GM18867 (cell line): ENCODE results near the gene ELAVL4.

ENCODE experiments used
- ATAC-seq: cut with Tn5 transposase; IDR thresholded peaks from one replicate; pipeline ENCODE4 v1.9.1; 2021; ENCODE audit warnings: mild to moderate bottlenecking, moderate library complexity; ENCODE audit not compliant: unreplicated experiment

The ELAVL4 gene

GRCh38 chr1:50108497-50109059 is at the start of gene ELAVL4:
TSS of gene ELAVL4 (plus strand) at chr1:50108920. CDS start at chr1:50109190, 270 bp downstream.
- ATAC-seq = no peak

- ATAC-seq = no peak
These were observed 48.4 kb upstream of the ELAVL4 start for GRCh38 chr1:50060279-50060678.

GRCh38 chr1:50066806-50067205 is 41.9 kb upstream of the ELAVL4 start:
- ATAC-seq = no peak

- ATAC-seq = no peak
These were observed 33.8 kb upstream of the ELAVL4 start for GRCh38 chr1:50074931-50075330.

GRCh38 chr1:50077273-50077672 is 31.4 kb upstream of the ELAVL4 start:
- no peak for ATAC-seq

GRCh38 chr1:50080904-50081586 is 27.7 kb upstream of the ELAVL4 start:
- ATAC-seq = no peak

GRCh38 chr1:50084389-50084788 is 24.3 kb upstream of the ELAVL4 start:
- no peak for ATAC-seq

- ATAC-seq = no peak
These were observed 17.7 kb upstream of the ELAVL4 start for GRCh38 chr1:50091068-50091467.

GRCh38 chr1:50095716-50096115 is 13.0 kb upstream of the ELAVL4 start:
- ATAC-seq = no peak

GRCh38 chr1:50097021-50097679 is 11.6 kb upstream of the ELAVL4 start:
- ATAC-seq = no peak

GRCh38 chr1:50097791-50098190 is 10.9 kb upstream of the ELAVL4 start:
- ATAC-seq = no peak

GRCh38 chr1:50098591-50099021 is 10.1 kb upstream of the ELAVL4 start:
- no peak for ATAC-seq

- no peak for ATAC-seq
These were observed 9.1 kb upstream of the ELAVL4 start for GRCh38 chr1:50099654-50100053.

- no peak for ATAC-seq
These were observed 5.1 kb upstream of the ELAVL4 start for GRCh38 chr1:50103615-50104081.

- ATAC-seq = no peak
These were observed 3.3 kb upstream of the ELAVL4 start for GRCh38 chr1:50105433-50105832.

GRCh38 chr1:50106095-50106761 is 2.5 kb upstream of the ELAVL4 start:
- ATAC-seq = no peak

GRCh38 chr1:50109116-50109515 is 396 bp downstream of the ELAVL4 start:
- no peak for ATAC-seq

GRCh38 chr1:50109647-50110075 is 941 bp downstream of the ELAVL4 start:
- ATAC-seq = no peak

- no peak for ATAC-seq
These were observed 1.4 kb downstream of the ELAVL4 start for GRCh38 chr1:50110151-50110550.

- ATAC-seq = no peak
These were observed 1.9 kb downstream of the ELAVL4 start for GRCh38 chr1:50110656-50111055.

GRCh38 chr1:50111503-50111902 is 2.8 kb downstream of the ELAVL4 start:
- no peak for ATAC-seq

- no peak for ATAC-seq
These were observed 3.5 kb downstream of the ELAVL4 start for GRCh38 chr1:50112193-50112592.
